Caco-2 (cell line): ENCODE measurements around the gene SMIM45.

Experiments used
- BruUV-seq: library from RNA; stranded (reverse); fragments of 400-500 nt; replicated peaks from 2 replicates; lab custom pipeline; 2021; lab: Mats Ljungman, UMichigan
- CTCF ChIA-PET: fragments of 300-600 bp; sonication (Branson Sonifier 250); formaldehyde crosslinking; loops from one replicate; lab custom pipeline; 2022; ENCODE audit warnings: antibody characterized with exemption; lab: Charles Lee
- POLR2A ChIA-PET: fragments of 300-600 bp; sonication (Branson Sonifier 250); formaldehyde crosslinking; loops from one replicate; lab custom pipeline; 2022; ENCODE audit warnings: antibody characterized with exemption; lab: Charles Lee
- DNase-seq, 2 experiments: peaks; one replicate each; pipeline versions ENCODE4 v3.0.0 to v3.0.0-alpha.2; 2020 to 2022
- H3K27me3 ChIP-seq: replicated peaks from 2 replicates; pipeline ENCODE4 v1.6.0; 2011; ENCODE audit warnings: low read length; ENCODE audit not compliant: control insufficient read depth, insufficient read depth
- H3K36me3 ChIP-seq: 2 replicates; pipeline ENCODE4 v1.5.1; 2011; ENCODE audit warnings: low read length; ENCODE audit not compliant: control insufficient read depth, insufficient read depth
- H3K4me1 ChIP-seq: fragments of 250-450 bp; sonication (Bioruptor Pico); 2 replicates; pipeline ENCODE4 v1.5.1; 2020; ENCODE audit warnings: mild to moderate bottlenecking
- H3K4me3 ChIP-seq: 2 replicates; pipeline ENCODE4 v1.5.1; 2011; ENCODE audit warnings: low read depth, mild to moderate bottlenecking, control low read depth, low read length
- H3K9me3 ChIP-seq: fragments of 250-450 bp; sonication (Bioruptor Pico); 2 replicates; pipeline ENCODE4 v1.5.1; 2020; ENCODE audit warnings: mild to moderate bottlenecking, moderate library complexity
- H3K27ac Mint-ChIP-seq: one replicate; pipeline ENCODE4 v1.8.0; 2022; ENCODE audit warnings: mixed read lengths; ENCODE audit not compliant: unreplicated experiment
- H3K27me3 Mint-ChIP-seq: one replicate; pipeline ENCODE4 v1.8.0; 2022; ENCODE audit warnings: mixed read lengths; ENCODE audit not compliant: insufficient read depth, unreplicated experiment
- H3K36me3 Mint-ChIP-seq: one replicate; pipeline ENCODE4 v1.8.0; 2022; ENCODE audit warnings: mild to moderate bottlenecking, mixed read lengths; ENCODE audit not compliant: insufficient read depth, unreplicated experiment
- H3K4me1 Mint-ChIP-seq: one replicate; pipeline ENCODE4 v1.8.0; 2022; ENCODE audit warnings: low read depth, mixed read lengths; ENCODE audit not compliant: unreplicated experiment
- H3K4me3 Mint-ChIP-seq: one replicate; pipeline ENCODE4 v1.8.0; 2022; ENCODE audit warnings: mild to moderate bottlenecking, moderate library complexity, mixed read lengths; ENCODE audit not compliant: unreplicated experiment
- H3K9me3 Mint-ChIP-seq: one replicate; pipeline ENCODE4 v1.8.0; 2022; ENCODE audit warnings: mixed read lengths; ENCODE audit not compliant: unreplicated experiment
- CTCF ChIP-seq, 2 experiments: fragments of 200-600 bp in 1 of 2; IDR thresholded peaks; 1 replicate in 1 of 2; 2 replicates in 1 of 2; pipeline versions ENCODE4 v1.5.1 to v1.8.0; 2011 to 2022; ENCODE audit warnings: antibody characterized with exemption in 1 of 2, control low read depth in 1 of 2, inconsistent platforms in 1 of 2, low read depth in 1 of 2, low read length in 1 of 2, mild to moderate bottlenecking in 1 of 2, moderate library complexity in 1 of 2; ENCODE audit not compliant: insufficient read depth in 1 of 2, severe bottlenecking in 1 of 2, unreplicated experiment in 1 of 2
- intact Hi-C: fragments of 100-400 bp; cut with micrococcal nuclease; formaldehyde crosslinking; loops from one replicate; pipeline ENCODE4 v1.10.0; 2022; ENCODE audit not compliant: unreplicated experiment

The SMIM45 gene

GRCh38 chr22:41907436-41908401 is 44.2 kb upstream of the SMIM45 start:
- TF ChIP-seq CTCF (IDR thresholded peaks at IDR 0.05; ENCODE audit: insufficient read depth in 1 of 2, low read depth in 1 of 2, low read length in 1 of 2, severe bottlenecking in 1 of 2, unreplicated experiment in 1 of 2) = no peak

GRCh38 chr22:41908411-41909309 is 43.3 kb upstream of the SMIM45 start:
- H3K27ac Mint-ChIP-seq = no peak overlapping the region
- no peak for DNase-seq
- CTCF ChIA-PET = interaction anchor here (1.3 to 1.5 kb wide), 2 partner anchors 17 to 33 kb away, joined by 4 to 7 read pairs; no protein-coding TSS in a partner anchor
- Histone ChIP-seq H3K27me3 (no peaks in the 10 kb centered on the region; the same call in 1 of the 2 replicates), H3K4me3 (no peak overlapping the region), H3K9me3 (no peaks in the 10 kb centered on the region), H3K36me3 (no peaks in the 10 kb centered on the region; the same call in 1 of the 2 replicates), H3K4me1 (no peaks in the 10 kb centered on the region)
- no TSS peak for BruUV-seq
- POLR2A ChIA-PET = interaction anchor here (1.5 kb wide), 1 partner anchor 17 kb away, joined by 3 read pairs; no protein-coding TSS in a partner anchor
- H3K9me3 Mint-ChIP-seq = no peaks in the 10 kb centered on the region
- peaks cover 13% of the 10 kb centered on the region for H3K27me3 Mint-ChIP-seq
- intact Hi-C loops = no loop called here
- H3K4me1 Mint-ChIP-seq = peaks cover 7% of the 10 kb centered on the region
- H3K4me3 Mint-ChIP-seq = no peak overlapping the region
- no peak for TF ChIP-seq CTCF (IDR thresholded peaks at IDR 0.05; ENCODE audit: insufficient read depth in 1 of 2, low read depth in 1 of 2, low read length in 1 of 2, severe bottlenecking in 1 of 2, unreplicated experiment in 1 of 2)
- H3K36me3 Mint-ChIP-seq = peaks cover 66% of the 10 kb centered on the region

More at GRCh38 chr22:41907436-41908401, 44.2 kb upstream of the SMIM45 start:
- CTCF ChIA-PET = interaction anchor here (0.6 to 1.3 kb wide), 2 partner anchors 18 to 42 kb away, joined by 6 to 7 read pairs; no protein-coding TSS in a partner anchor
- Mint-ChIP-seq H3K9me3 (no peaks in the 10 kb centered on the region), H3K36me3 (peaks cover 75% of the 10 kb centered on the region), H3K27me3 (peaks cover 9% of the 10 kb centered on the region), H3K27ac (peak overlapping the region; percentile 25), H3K4me1 (peaks cover 7% of the 10 kb centered on the region), H3K4me3 (no peak overlapping the region)
- H3K4me3 ChIP-seq = no peak overlapping the region
- intact Hi-C loops = no loop called here
- POLR2A ChIA-PET = interaction anchor here (1.5 kb wide), 1 partner anchor 18 kb away, joined by 3 read pairs; no protein-coding TSS in a partner anchor
- no peaks in the 10 kb centered on the region; the same call in 1 of the 2 replicates for H3K36me3 ChIP-seq
- no peak for DNase-seq
- no TSS peak for BruUV-seq
- H3K9me3 ChIP-seq = no peaks in the 10 kb centered on the region
- no peaks in the 10 kb centered on the region for H3K4me1 ChIP-seq
- H3K27me3 ChIP-seq = no peaks in the 10 kb centered on the region; the same call in 1 of the 2 replicates
